GM23338 (cell line): ENCODE results near the gene ADRA1B. TPM values are rescaled to one million over a fixed set of nuclear protein-coding genes. Genes with fewer than 3 reads are reported as not detected.

ENCODE experiments used
- ATAC-seq: fragments of 200-7000 bp; cut with Tn5 transposase; 3 replicates; pipeline ENCODE4 v1.9.1; 2020
- DNase-seq: peaks from one replicate; pipeline ENCODE4 v3.0.0-alpha.2; 2015; ENCODE audit warnings: low spot score
- H2AFZ ChIP-seq: fragments of 200-600 bp; sonication (generic); 2 replicates; pipeline ENCODE4 v1.8.0; 2016; ENCODE audit warnings: antibody characterized with exemption, mild to moderate bottlenecking, moderate library complexity
- H3F3A ChIP-seq: fragments of 200-600 bp; sonication (generic); replicated peaks from 2 replicates; pipeline ENCODE4 v1.8.0; 2017; ENCODE audit warnings: antibody characterized with exemption, mixed run types, low read depth
- H3K27ac ChIP-seq: fragments of 200-600 bp; sonication (generic); 2 replicates; pipeline ENCODE4 v1.6.1; 2016; ENCODE audit warnings: low read depth
- H3K27me3 ChIP-seq: fragments of 200-600 bp; sonication (generic); 2 replicates; pipeline ENCODE4 v1.8.0; 2016; ENCODE audit warnings: mild to moderate bottlenecking, mixed run types, moderate library complexity; ENCODE audit not compliant: insufficient read depth
- H3K36me3 ChIP-seq: fragments of 200-600 bp; sonication (generic); 2 replicates; pipeline ENCODE4 v1.8.0; 2016; ENCODE audit warnings: mild to moderate bottlenecking; ENCODE audit not compliant: insufficient read depth
- H3K4me1 ChIP-seq: fragments of 200-600 bp; sonication (generic); 2 replicates; pipeline ENCODE4 v1.8.0; 2016; ENCODE audit warnings: mild to moderate bottlenecking, moderate library complexity; ENCODE audit not compliant: insufficient read depth
- H3K4me2 ChIP-seq: fragments of 200-600 bp; sonication (generic); 2 replicates; pipeline ENCODE4 v1.7.1; 2017; ENCODE audit warnings: mixed run types
- H3K4me3 ChIP-seq: fragments of 200-600 bp; sonication (generic); 2 replicates; pipeline ENCODE4 v1.6.1; 2016; ENCODE audit warnings: mixed run types
- H3K79me2 ChIP-seq: fragments of 200-600 bp; sonication (generic); replicated peaks from 2 replicates; pipeline ENCODE4 v1.8.0; 2017; ENCODE audit warnings: mild to moderate bottlenecking; ENCODE audit not compliant: insufficient read depth
- H3K9me2 ChIP-seq: fragments of 200-600 bp; sonication (generic); 2 replicates; pipeline ENCODE4 v1.8.0; 2017; ENCODE audit not compliant: insufficient read depth
- H4K20me1 ChIP-seq: fragments of 200-600 bp; sonication (generic); replicated peaks from 2 replicates; pipeline ENCODE4 v1.8.0; 2017; ENCODE audit warnings: mild to moderate bottlenecking; ENCODE audit not compliant: insufficient read depth
- H3K27ac Mint-ChIP-seq: 2 replicates; pipeline ENCODE4 v1.8.0; 2020; ENCODE audit warnings: inconsistent platforms, mild to moderate bottlenecking, moderate library complexity, mixed read lengths
- H3K27me3 Mint-ChIP-seq: 3 replicates; pipeline ENCODE4 v1.8.0; 2022; ENCODE audit warnings: low read depth, mild to moderate bottlenecking, moderate library complexity, mixed read lengths, inconsistent platforms; ENCODE audit not compliant: insufficient read depth, poor library complexity
- H3K36me3 Mint-ChIP-seq: 3 replicates; pipeline ENCODE4 v1.8.0; 2021; ENCODE audit warnings: low read depth, mild to moderate bottlenecking, inconsistent platforms, moderate library complexity, mixed read lengths
- H3K4me1 Mint-ChIP-seq: 3 replicates; pipeline ENCODE4 v1.8.0; 2020; ENCODE audit warnings: mild to moderate bottlenecking, inconsistent platforms, mixed read lengths
- H3K4me3 Mint-ChIP-seq: 3 replicates; pipeline ENCODE4 v1.8.0; 2021; ENCODE audit warnings: moderate library complexity, mild to moderate bottlenecking, inconsistent platforms, mixed read lengths
- H3K9me3 Mint-ChIP-seq: 3 replicates; pipeline ENCODE4 v1.8.0; 2020; ENCODE audit warnings: moderate library complexity, mild to moderate bottlenecking, inconsistent platforms, mixed read lengths
- CREB1 ChIP-seq: fragments of 250-450 bp; sonication (Bioruptor Pico); IDR thresholded peaks from 2 replicates; pipeline ENCODE4 v1.5.0; 2020; ENCODE audit warnings: low read depth, mild to moderate bottlenecking, moderate library complexity
- CTCF ChIP-seq, 2 experiments: fragments of 200-600 bp in 1 of 2; sonication (generic) in 1 of 2; conservative IDR thresholded peaks; 2 replicates each; pipeline versions ENCODE4 v1.5.1 to v1.6.1; 2016 to 2017; ENCODE audit warnings: antibody characterized with exemption in 2 of 2, low read depth in 2 of 2, mild to moderate bottlenecking in 2 of 2, moderate library complexity in 1 of 2
- EZH2 ChIP-seq: fragments of 200-600 bp; sonication (generic); IDR thresholded peaks from one replicate; pipeline ENCODE4 v1.8.0; 2017; ENCODE audit warnings: antibody characterized with exemption, mild to moderate bottlenecking, low read depth; ENCODE audit not compliant: unreplicated experiment
- EZH2phosphoT487 ChIP-seq: fragments of 200-600 bp; sonication (generic); IDR thresholded peaks from one replicate; pipeline ENCODE4 v1.8.1; 2018; ENCODE audit warnings: antibody characterized with exemption; ENCODE audit not compliant: unreplicated experiment
- JUNB ChIP-seq: IDR thresholded peaks from one replicate; pipeline ENCODE4 v1.6.1; 2016; ENCODE audit warnings: antibody characterized with exemption; ENCODE audit not compliant: unreplicated experiment
- NANOG ChIP-seq: IDR thresholded peaks from 2 replicates; pipeline ENCODE4 v1.6.1; 2016; ENCODE audit warnings: antibody characterized with exemption, borderline replicate concordance
- POLR2AphosphoS5 ChIP-seq: IDR thresholded peaks from 2 replicates; pipeline ENCODE4 v1.6.1; 2016; ENCODE audit warnings: antibody characterized with exemption, low read depth
- REST ChIP-seq: IDR thresholded peaks from one replicate; pipeline ENCODE4 v1.6.1; 2018; ENCODE audit warnings: antibody characterized with exemption; ENCODE audit not compliant: unreplicated experiment
- STAT1 ChIP-seq: IDR thresholded peaks from one replicate; pipeline ENCODE4 v1.6.1; 2016; ENCODE audit warnings: antibody characterized with exemption; ENCODE audit not compliant: unreplicated experiment
- ZNF114 ChIP-seq: fragments of 250-450 bp; sonication (Bioruptor Pico); IDR thresholded peaks from 2 replicates; pipeline ENCODE4 v1.5.0; 2020; ENCODE audit warnings: mild to moderate bottlenecking, moderate library complexity
- ZNF331 ChIP-seq: fragments of 250-450 bp; sonication (Bioruptor Pico); IDR thresholded peaks from 2 replicates; pipeline ENCODE4 v1.5.0; 2020; ENCODE audit warnings: low read depth, mild to moderate bottlenecking, moderate library complexity
- ZNF462 ChIP-seq: fragments of 250-450 bp; sonication (Bioruptor Pico); IDR thresholded peaks from 2 replicates; pipeline ENCODE4 v1.5.0; 2020; ENCODE audit warnings: mild to moderate bottlenecking, moderate library complexity
- polyA plus RNA-seq: library from polyadenylated mRNA; unstranded; fragments of >200 nt; fragmentation: Nextera tagmentation; extraction: Ambion mirVana; gene quantifications from 2 replicates; pipeline ENCODE4 v1.2.1, GENCODE V29; 2016
- total RNA-seq: library from RNA; depleted of rRNA; stranded (reverse); fragments of >200 nt; shearing (Covaris generic); gene quantifications from 2 replicates; pipeline ENCODE4 v1.2.3, GENCODE V29; 2014
- TF ChIP-seq, protein P1 (sequence below): IDR thresholded peaks from 2 replicates; pipeline ENCODE4 v1.6.1; 2016; ENCODE audit warnings: antibody characterized with exemption

The ADRA1B gene
- total and polyA plus RNA-seq, 2 experiments from 2014 or later = not detected

GRCh38 chr5:159951834-159952233 lies 35.6 kb downstream of the ADRA1B start:
- no peak for ATAC-seq
- Histone ChIP-seq H4K20me1 (no peaks in the 10 kb centered on the region), H3K9me2 (peaks cover 4% of the 10 kb centered on the region; the same call in 1 of the 2 replicates), H2AFZ (peak overlapping the region; percentile 56; the same call in 1 of the 2 replicates), H3K4me2 (no peak overlapping the region), H3F3A (no peaks in the 10 kb centered on the region), H3K4me3 (no peak overlapping the region), H3K4me1 (no peaks in the 10 kb centered on the region), H3K79me2 (no peaks in the 10 kb centered on the region), H3K27me3 (no peaks in the 10 kb centered on the region), H3K27ac (no peak overlapping the region), H3K36me3 (no peaks in the 10 kb centered on the region)
- Mint-ChIP-seq H3K4me1 (no peaks in the 10 kb centered on the region), H3K27ac (no peak overlapping the region), H3K4me3 (no peak overlapping the region), H3K27me3 (peaks cover 3% of the 10 kb centered on the region), H3K9me3 (no peaks in the 10 kb centered on the region), H3K36me3 (no peaks in the 10 kb centered on the region)
- DNase-seq = no peak
- no peak for TF ChIP-seq EZH2
- TF ChIP-seq, protein P1, sequence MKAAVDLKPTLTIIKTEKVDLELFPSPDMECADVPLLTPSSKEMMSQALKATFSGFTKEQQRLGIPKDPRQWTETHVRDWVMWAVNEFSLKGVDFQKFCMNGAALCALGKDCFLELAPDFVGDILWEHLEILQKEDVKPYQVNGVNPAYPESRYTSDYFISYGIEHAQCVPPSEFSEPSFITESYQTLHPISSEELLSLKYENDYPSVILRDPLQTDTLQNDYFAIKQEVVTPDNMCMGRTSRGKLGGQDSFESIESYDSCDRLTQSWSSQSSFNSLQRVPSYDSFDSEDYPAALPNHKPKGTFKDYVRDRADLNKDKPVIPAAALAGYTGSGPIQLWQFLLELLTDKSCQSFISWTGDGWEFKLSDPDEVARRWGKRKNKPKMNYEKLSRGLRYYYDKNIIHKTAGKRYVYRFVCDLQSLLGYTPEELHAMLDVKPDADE = no peak
- TF ChIP-seq NANOG = no peak
- TF ChIP-seq CTCF (conservative IDR thresholded peaks at IDR 0.05; ENCODE audit: low read depth in 2 of 2) = no peak
- TF ChIP-seq ZNF462 = no peak
- no peak for TF ChIP-seq STAT1
- no peak for TF ChIP-seq ZNF114 (CRISPR knock-in tag)
- TF ChIP-seq ZNF331 (CRISPR knock-in tag) = no peak
- TF ChIP-seq CREB1 (CRISPR knock-in tag) = no peak
- no peak for TF ChIP-seq EZH2phosphoT487
- no peak for TF ChIP-seq REST
- no peak for TF ChIP-seq POLR2AphosphoS5
- no peak for TF ChIP-seq JUNB
